Measurements from ENCODE around the gene ZNF445.
"Not testable (repeated sequence)": the region's sequence is repeated elsewhere in the genome, so short reads cannot be mapped to it uniquely, and the experiment has no call there.

ZNF445 gene

DNA sequence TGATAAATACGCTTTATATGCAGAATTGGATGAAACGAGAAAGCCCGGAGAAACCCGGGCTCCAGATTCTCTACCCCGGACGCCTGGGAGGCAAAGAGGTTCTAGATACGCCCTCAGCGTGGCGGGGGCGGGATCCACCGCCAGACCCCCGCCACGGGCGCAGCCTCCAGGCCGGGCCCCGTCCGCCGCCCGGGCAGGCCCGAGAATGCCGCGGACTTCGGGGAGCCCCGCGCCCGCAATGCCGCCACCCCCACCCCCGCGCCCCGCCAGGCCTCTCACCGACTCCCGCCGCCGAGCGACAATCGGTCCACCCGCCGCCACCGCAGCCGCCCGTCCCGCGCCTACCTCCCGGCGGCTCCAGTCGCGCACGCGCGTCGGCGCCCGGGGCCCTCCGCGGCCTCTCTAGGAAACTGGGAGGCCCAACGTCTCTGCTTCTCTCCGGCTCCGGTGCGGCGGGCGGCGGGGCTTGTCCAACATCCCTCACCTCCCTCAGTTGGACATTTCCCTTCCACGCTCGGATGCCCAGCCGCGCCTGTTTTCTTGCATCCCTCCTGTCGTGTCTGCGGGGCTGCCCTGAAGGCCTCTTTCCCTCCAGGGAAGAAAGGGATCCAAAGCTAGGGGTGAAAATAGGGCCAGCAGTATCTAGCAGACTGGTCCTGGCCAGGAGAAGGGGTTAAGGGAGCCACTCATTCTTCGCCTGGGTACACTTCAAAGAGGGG, at the start of gene ZNF445:
Gene ZNF445 (minus strand): TSS at position 359 of the 719 bp plus-strand sequence. CDS start 22,121 bp downstream, outside the sequence.
- peak; percentile 80 for DNase-seq

DNA sequence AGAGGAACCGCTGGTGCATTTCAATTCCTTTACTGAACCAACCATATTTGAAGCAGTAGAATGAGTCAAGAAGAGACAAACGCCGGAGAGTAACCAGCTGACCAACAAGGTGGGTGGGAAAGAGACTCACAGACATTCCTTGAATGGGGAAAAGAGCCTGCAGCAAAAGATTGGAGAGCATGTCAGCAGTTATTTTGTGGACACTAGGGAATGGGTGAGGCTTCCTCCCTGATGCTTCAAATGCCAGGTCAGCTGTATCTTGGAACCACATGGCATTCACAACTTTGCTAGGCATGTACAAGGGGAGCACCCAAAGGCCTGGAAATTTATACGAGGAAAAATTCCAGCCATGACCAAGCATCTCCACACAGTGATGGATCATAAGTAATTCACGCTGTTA, 47.6 kb upstream of the ZNF445 start:
- no peak for DNase-seq

DNA sequence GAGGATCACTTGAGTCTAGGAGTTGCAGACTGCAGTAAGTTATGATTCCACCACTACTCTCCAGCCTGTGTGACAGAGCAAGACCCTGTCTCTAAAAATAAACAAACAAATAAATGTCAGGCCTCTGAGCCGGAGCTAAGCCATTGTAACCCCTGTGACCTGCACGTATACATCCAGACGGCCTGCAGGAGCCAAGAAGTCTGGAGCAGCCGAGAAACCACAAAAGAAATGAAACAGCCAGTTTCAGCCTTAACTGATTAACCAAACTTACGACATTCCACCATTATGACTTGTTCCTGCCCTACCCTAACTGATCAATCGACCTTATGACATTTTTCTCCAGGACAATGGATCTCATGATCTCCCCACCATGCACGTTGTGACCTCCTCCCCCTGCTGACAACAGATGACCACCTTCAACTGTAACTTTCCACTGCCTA, 45.0 kb upstream of the ZNF445 start:
- DNase-seq: no peak

DNA sequence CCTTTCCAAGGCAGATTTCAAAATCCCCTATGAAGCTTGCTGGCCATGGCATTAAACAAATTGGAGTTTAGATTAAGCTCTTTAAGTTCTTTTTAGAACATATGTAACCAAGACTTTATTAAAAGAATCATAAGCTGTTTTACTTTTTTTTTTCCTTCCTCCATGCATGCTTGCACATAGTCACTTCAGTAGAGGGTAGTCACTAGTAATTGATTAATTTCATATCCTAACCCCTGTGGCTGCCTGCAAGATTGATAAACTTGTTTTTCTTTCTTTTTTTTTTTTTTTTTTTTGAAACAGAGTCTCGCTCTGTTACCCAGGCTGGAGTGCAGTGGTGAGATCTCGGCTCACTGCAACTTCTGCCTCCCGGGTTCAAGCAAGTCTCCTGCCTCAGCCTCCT, 44.3 kb upstream of the ZNF445 start:
- DNase-seq: no peak

DNA sequence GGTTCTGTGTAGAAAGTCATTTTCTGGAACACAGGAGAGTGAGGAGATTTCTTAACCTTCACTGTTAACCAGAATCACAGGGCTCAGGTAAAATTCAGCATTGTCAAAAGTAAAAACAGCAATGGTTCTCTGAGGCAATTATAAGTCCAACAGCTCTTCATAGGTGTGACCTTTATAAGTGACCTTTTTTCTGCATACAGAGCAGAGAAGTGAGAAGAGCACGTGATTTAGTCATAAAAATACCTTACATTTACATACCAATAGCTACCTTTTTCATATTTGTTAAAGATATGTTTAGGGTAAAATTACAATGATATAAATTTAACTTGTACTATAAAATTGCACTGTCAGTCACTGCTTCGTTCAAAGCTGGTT, 41.3 kb upstream of the ZNF445 start:
- no peak for DNase-seq

DNA sequence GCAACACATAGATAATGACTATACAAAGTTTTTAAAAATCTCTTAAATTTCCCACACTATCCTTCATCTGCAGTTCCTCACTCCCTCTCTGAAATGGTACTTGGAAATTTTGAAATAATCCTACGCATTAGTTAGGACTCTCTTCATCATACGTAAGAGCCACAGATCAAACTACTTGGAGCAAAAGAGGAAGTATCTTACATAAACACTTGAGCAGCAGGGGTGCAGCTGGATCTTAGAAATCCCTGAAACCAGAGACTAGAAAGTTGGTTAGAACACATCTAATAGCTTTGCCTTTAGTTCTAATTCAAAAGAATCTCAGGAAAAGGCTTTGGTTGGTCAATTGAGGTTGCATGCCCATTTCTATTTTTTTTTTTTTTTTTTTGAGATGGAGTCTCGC, 38.8 kb upstream of the ZNF445 start:
- DNase-seq: no peak

DNA sequence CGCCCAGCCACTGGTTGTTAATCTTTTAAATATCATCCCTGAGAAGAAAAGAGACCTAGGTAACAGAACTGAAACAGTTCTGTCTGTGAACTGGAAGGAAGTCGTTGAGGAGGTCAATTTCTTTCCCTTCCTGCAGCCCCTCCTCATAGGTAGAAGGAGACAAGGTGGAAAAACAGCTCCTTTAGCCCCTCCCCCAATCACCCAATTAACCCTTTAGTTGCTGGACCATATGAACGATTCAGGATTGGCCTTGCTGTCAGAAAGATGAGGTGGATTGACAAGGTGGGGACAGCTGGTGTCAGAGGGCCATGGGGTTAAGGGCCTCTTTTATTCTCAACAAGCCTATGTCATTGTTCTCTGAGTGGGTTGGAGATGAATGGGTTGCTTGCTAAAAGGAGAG, 36.0 kb upstream of the ZNF445 start:
- DNase-seq: no peak

DNA sequence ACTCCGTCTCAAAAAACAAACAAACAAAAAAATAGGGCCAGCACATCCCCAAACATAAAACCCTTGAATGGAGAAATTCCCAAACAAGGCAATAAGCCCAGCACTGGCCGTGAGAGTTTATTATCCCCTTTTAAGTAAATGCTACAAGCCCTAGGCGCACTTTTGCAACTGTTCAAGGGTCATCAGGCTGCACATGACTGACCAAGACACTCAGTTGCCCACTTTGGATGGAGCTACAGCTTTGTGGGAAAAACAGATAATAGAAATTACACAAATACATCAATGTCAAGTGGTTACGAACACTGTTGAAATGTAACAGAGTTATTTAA, 33.7 kb upstream of the ZNF445 start:
- DNase-seq: no peak

DNA sequence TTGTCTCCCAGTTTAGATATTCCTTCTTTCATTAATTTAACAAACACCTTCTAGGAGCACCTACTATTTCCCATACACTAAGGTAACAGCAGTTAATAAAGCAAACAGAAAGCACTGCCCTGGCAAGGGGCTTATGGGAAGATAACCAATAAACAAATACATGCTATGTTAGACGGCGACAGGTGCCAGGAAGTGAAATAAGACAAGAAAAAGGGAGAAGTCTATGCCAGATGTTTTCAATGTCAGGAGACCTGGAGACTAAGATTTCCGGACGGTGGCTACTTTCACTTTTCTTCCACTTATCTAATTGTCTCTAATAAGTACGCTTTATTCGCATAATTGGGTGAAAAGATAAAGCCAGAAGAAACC, 32.5 kb upstream of the ZNF445 start:
- DNase-seq: peak; percentile 56

DNA sequence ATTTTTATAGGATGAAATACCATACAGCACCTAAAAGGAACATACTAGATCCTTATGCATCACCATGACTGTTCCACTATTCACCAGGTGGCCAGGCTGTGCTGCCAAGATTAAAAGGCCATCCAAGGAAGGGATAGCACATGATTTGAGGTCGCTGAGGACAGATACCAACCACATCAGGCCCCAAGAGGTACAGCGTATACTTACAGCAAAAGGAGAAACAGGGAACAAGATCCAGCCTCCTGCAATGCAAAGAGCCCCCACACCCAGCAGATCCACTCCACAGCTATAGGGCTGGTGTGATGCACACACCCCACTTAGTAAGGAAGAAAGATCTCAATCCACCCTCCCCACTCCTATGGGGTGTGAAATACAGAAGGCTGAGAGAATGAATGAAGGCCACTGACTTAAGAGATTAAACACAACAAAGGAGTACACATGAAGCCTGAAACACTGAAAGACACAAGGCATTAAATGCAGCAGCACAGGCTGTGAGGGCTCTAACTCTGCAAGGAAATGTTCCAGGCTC, 32.0 kb upstream of the ZNF445 start:
- peak; percentile 67 for DNase-seq

DNA sequence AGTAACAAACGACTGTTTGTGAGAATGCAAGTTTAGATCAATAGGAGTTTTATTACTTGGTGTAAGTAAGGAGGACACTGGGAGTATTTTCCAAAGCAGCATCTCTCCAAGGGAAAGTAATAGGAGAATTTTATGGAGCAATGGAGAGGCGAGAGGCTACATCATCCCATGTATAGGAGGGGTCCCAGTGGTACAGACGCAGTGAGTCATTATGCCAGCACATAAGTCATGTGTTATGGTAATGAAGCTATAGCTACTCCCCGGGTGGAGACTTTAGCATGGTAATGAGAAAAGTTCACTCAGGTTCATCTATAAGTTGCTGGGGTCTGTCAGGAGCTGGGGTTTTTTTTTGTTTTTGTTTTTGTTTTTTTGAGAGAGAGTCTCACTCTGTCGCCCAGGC, 29.5 kb upstream of the ZNF445 start:
- no peak for DNase-seq

DNA sequence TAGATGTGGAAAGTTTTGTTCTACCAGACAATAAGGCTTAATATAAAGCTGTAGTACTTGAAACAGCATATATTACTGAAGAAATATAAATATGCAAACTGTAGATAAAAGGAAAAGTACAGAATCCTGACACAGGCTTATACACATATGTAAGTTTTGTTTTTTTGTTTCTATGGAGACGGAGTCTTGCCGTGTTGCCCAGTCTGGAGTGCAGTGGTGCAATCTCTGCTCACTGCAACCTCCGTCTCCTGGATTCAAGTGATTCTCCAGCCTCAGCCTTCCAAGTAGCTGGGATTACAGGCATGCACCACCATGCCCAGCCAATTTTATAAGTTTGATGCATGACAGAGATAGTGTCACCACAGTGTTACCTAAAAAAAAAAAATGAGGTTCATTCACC, 29.1 kb upstream of the ZNF445 start:
- DNase-seq: no peak

DNA sequence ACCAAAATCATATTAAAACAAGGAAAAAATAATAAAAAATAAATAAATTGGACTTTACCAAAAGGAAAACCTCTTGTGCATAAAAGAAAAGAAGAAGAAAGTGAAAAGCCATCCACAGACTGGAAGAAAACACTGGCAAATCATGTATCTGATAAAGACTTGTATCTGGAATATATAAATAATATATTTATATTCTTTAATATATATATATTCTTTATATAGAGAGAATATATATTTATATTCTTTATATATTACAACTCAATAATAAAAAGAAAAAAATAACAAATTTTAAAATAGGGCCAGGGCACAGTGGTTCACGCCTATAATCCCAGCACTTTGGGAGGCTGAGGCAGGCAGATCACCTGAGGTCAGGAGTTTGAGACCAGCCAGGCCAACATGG, 27.1 kb upstream of the ZNF445 start:
- DNase-seq: no peak

DNA sequence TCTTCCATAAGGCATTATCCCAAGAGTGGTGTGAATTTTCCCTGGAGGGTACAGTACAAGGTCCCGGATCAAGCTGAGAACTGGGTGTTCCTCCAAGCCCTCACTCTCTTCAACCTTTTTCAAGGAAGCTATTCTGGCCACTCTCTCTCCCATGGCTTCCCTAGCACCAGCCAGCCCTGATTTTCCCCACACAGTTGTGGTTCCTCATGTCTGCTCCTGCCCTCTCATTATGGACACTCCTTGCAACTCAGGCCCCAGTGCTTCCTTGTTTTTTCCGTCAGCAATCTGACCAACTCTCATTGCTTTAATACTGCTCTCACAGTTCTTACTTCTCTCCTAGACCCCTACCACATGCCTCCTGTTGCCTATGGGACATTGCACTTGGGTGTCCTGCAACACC, 25.7 kb upstream of the ZNF445 start:
- DNase-seq: not testable (repeated sequence)

DNA sequence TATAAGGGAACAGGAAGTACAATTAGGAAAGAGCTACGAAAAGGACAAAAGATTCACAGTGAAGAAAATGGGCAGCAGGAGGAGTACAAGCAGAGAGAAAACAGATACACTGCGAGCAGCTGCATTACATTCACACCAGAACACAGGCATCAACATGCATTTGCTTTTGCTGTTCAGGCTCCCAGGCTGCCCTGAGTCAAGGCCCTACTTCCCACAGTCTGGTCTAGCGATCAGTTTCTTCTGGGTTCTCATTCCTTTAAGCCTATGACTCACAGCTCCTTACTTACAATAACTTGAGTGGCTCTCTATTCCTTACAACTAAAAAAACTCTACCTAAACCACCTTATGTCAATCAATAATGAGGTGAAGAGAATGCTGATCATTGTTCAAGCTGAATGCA, 24.5 kb upstream of the ZNF445 start:
- DNase-seq: no peak

DNA sequence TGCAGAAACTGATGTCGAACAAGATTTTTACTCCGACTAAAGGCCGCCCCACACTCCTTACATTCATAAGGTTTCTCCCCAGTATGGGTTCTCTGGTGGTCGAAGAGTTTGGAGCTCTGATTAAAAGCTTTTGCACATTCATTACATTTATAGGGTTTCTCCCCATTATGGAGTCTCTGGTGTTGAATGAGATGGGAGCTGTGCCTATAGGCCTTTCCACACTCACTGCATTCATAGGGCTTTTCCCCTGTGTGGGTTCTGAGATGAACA, 22.4 kb upstream of the ZNF445 start:
- not testable (repeated sequence) for DNase-seq

DNA sequence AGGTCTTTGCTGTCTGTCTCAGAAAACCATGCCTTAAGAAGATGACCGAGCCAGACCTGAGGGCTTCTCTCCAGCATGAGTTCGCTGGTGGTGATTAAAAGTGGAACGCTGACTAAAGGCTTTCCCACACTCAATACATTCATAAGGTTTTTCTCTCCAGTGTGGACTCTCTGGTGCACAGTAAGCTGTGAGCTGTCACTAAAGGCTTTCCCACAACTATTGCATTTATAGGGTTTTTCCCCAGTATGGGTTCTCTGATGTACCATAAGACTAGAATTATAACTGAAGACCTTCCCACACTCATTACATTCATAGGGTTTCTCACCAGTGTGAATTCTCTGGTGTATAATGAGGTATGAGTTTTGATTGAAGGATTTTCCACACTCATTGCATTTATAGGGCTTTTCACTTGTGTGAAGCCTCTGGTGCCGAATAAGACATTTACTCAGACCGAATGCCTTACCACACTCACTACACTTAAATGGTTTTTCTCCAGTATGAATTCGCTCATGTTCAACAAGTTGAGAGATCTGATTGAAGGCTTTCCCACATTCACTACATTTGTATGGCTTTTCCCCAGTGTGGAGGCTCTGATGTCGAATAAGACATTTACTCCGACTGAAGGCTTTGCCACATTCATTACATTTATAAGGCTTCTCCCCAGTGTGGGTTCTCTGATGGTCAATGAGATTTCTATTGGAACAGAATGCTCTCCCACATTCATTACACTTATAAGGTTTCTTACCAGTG, 21.9 kb upstream of the ZNF445 start:
- DNase-seq: no peak

DNA sequence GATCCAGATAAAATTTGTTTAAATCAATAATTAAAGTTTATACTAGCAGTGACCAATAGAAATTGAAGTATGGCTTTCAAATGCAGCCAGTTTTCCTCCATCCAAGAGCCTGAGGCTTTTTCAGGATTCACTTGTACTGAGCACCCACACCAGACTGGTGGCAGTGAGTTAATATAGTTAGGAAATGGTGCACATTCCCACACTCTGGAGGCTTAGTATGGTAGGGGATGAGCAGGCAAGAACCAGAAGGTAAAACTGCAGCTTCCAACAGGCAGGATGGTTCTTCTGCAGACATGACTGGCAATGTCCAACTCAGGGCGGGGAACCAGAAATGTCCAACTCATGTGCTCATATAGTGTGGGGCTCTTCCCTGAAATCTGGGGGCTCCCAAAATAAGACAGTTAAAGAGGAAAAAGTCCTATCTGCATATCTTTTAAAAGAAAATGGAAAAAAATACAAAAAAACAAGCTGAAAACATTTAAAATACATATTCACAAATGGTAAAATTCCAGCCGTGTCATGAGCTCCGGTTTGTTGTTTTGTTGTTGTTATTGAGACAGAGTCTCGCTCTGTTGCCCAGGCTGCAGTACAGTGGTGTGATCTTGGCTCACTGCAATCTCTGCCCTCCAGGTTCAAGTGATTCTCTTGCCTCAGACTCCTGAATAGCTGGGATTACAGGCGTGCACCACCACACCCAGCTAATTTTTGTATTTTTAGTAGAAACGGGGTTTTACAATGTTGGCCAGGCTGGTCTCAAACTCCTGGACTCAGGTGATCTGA, 18.4 kb upstream of the ZNF445 start:
- DNase-seq: no peak

DNA sequence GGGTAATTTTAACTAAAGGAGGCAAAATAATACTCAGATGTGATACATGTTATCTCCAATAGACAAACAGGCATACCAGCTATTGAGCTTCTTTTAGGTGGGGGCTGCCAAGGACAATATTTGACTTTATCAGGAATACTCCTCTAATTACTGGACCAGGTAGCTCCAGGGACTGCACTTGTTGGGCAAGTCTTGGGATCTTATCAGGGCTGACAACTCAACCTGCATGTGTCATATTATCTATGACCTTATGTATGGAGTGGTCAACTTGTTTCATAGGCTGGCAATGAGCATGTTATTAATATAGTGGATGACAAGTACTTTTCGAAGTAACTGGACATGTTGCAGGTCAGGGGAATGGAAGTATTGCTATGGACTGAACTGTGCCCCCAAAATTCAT, 15.0 kb upstream of the ZNF445 start:
- no peak for DNase-seq

DNA sequence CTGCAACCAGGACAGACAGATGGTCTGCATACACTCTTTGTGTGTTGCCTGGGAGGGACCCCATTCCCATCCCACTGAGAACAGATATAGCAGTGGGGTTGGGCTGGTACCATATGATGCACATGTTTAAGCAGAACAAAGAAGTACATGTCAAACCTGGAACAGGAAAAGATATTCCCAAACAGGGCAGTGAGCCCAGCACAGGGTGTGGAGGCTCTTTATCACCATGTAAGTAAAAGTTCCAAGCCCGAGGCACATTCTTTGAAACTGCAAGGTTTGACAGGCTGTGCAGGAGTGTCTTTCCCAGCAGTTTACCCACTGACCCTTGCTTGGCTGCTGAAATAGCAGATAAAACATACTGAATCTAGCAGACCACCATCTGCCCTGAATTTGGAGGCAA, 5.3 kb upstream of the ZNF445 start:
- no peak for DNase-seq

DNA sequence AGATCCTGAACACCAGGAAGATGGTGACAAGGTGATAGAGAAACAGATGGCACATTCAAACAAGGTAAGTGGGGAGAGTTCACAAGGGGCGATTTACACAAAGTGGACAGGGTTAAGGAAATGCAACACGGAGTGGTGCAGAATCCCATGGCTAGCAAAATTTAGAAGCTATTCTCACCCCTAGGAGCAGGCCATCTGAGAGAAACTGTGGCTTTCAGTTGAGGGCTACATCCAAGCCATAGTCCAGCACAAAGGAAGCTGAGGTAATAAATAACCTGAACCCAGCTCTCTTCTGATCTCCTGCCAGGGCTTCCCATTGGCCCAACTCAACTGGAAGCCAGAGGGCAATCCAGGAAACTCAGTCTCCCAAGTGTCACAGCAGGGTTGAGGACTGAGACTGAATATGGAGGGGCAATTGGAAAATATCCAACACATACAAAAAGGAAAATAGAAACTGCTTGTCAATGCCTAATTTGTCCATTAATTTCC, 1.2 kb upstream of the ZNF445 start:
- DNase-seq: no peak

DNA sequence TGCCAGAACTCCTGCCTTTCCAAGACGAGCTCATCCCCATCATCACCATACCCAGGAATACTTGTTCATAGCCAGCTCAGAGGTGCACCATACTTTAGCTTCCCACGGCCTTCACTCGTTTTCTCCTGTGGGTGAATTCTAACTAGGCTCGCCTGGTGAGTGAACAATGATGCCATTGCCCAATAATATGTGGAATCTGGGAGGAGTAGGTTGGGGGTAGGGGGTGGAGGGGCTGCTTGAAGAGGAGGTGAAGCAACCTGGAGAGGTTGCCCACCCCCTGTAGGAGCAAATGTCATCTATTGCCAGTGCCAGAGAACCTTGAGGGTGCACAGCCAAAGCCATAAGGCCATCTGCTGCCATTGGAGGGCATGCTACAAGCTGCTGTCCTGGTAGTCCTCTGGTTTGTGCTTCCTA, 592 bp upstream of the ZNF445 start:
- DNase-seq: no peak

DNA sequence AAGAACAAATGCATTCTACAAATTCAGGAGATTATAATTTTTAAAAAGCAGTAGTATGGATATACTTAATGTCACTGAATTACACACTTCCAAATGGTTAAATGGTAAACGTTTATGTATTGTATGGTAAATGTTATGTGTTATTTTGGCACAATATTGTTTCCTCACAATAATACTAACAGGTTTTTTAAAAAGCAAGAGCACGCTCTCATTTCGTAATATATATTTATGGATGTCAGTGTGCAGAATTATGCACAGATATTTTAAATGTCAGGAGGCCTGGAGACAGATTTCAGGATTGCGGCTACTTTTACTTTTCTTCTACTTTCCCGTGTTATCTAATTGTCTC, 533 bp downstream of the ZNF445 start:
- DNase-seq: no peak

DNA sequence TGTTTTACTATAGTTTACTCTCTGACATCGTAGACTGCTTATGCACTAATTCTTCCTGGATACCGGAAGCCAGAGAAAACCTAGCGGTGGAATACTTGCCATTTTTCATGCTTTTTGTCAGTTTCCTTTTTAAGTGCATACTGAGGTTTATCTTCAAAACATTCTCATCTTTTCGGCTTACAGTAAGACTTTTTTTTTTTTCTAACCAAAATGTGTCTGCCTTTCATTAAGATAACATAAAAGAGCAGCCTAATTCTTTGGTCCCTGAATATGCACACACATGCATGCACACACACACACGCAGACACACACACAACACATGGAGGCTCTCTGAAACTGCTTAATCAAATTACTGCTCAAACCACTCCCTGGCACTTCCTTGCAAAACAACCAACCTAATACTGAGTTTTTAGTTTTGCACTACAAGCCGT, 1.3 kb downstream of the ZNF445 start:
- peak; percentile 53 for DNase-seq
